ENCODE results near the gene RYR1.

- no peak for TF ChIP-seq CTCF (conservative IDR thresholded peaks at IDR 0.05)
- no peak for TF ChIP-seq ZFX (IDR thresholded peaks at IDR 0.05)
Measured at GRCh38 chr19:38519988-38520387, 86.5 kb downstream of the RYR1 start.

All from C4-2B (cell line).